ENCODE data around the gene IGF2BP2. TPM values are rescaled to one million over a fixed set of nuclear protein-coding genes. Genes with fewer than 3 reads are reported as not detected.

Gene IGF2BP2
- total and polyA plus RNA-seq, 2 of the 4 experiments (the other 2 are of a cell fraction), result 23.4 to 88.2 TPM

DNA sequence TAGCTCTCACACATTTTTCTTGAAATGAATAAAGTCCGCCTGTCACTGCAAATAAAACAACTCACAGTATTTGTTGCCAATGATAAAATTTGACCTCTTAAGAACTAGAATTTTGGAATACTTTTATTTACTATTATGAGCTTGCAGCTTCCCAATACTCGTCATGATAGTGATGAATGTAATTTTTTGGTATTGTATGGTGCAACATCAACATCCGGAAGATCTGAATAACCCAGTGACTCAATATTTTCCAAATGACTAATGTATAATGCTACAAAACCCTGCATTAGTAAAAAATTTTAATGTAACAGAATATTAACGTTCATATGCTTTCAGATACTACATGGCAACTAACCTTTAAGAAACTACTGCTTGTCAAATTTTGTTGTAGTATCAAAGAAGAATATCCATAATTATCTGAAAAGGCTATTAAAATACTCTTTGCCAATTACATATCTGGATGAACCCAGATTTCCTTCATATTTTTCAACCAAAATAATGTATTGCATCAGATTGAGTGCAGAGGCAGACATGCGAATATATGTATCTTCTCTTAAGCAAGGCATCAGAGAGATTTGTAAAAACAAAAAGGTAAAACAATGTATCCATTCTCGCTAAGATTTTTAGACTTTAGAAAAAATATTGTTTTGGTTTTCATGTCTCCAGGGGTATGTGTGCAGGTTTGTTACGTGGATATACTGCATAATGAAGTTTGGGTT lies 95.3 kb downstream of the IGF2BP2 start:
- H3K27ac ChIP-seq (ENCODE audit: insufficient read depth, low read length), result peak overlapping the region; percentile 48; the same call in 1 of the 2 replicates
- peak overlapping the region in 1 of 2 experiments; percentile 63; a peak in 2 of 4 replicates for H4K8ac ChIP-seq (ENCODE audit: low read depth in 2 of 2, low read length in 2 of 2)
- peaks cover 32% of the 10 kb centered on the region for H3K4me1 ChIP-seq (ENCODE audit: control insufficient read depth, insufficient read depth, low read length)
- no peak overlapping the region for H3K9ac ChIP-seq (ENCODE audit: low read depth, low read length)
- H4K91ac ChIP-seq (ENCODE audit: insufficient read depth, low read depth, low read length), result peak overlapping the region; percentile 1; the same call in 1 of the 2 replicates
- H3K4me2 ChIP-seq (ENCODE audit: low read depth, low read length), result peak overlapping the region; percentile 59; the same call in 1 of the 2 replicates
- no peak overlapping the region for H3K56ac ChIP-seq (ENCODE audit: extremely low read depth, insufficient read depth, low read length)
- H2BK20ac ChIP-seq (ENCODE audit: low read depth, low read length), result peak overlapping the region; percentile 2; the same call in 1 of the 2 replicates
- H2AK9ac ChIP-seq (replicated peaks; ENCODE audit: low read depth, low read length, poor library complexity), result no peak overlapping the region
- H3K36me3 ChIP-seq (ENCODE audit: control insufficient read depth, insufficient read depth, low read length), result no peaks in the 10 kb centered on the region
- H3K14ac ChIP-seq (replicated peaks; ENCODE audit: low read depth, low read length), result peak overlapping the region; percentile 8; the same call in 1 of the 2 replicates
- BruUV-seq (replicated peaks), result no TSS peak
- no peak overlapping the region for H2AK5ac ChIP-seq (ENCODE audit: low read depth, low read length)
- peak overlapping the region; percentile 77; the same call in 1 of the 2 replicates for H2BK120ac ChIP-seq (ENCODE audit: low read depth, low read length)
- no peak for TF ChIP-seq POLR2A (IDR thresholded peaks at IDR 0.05; ENCODE audit: low read depth, low read length)
- no peak for TF ChIP-seq NFE2L2 (IDR thresholded peaks at IDR 0.05; ENCODE audit: low read depth, low read length)
- TF ChIP-seq CEBPB (IDR thresholded peaks at IDR 0.05; ENCODE audit: low read depth, low read length), result peak; percentile 97
- TF ChIP-seq MXI1 (IDR thresholded peaks at IDR 0.05; ENCODE audit: borderline replicate concordance, low read depth, low read length), result no peak
- TF ChIP-seq, protein P1, sequence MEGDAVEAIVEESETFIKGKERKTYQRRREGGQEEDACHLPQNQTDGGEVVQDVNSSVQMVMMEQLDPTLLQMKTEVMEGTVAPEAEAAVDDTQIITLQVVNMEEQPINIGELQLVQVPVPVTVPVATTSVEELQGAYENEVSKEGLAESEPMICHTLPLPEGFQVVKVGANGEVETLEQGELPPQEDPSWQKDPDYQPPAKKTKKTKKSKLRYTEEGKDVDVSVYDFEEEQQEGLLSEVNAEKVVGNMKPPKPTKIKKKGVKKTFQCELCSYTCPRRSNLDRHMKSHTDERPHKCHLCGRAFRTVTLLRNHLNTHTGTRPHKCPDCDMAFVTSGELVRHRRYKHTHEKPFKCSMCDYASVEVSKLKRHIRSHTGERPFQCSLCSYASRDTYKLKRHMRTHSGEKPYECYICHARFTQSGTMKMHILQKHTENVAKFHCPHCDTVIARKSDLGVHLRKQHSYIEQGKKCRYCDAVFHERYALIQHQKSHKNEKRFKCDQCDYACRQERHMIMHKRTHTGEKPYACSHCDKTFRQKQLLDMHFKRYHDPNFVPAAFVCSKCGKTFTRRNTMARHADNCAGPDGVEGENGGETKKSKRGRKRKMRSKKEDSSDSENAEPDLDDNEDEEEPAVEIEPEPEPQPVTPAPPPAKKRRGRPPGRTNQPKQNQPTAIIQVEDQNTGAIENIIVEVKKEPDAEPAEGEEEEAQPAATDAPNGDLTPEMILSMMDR (conservative IDR thresholded peaks at IDR 0.05; ENCODE audit: low read depth, low read length), result no peak
- TF ChIP-seq MAZ (IDR thresholded peaks at IDR 0.05; ENCODE audit: borderline replicate concordance, low read depth, low read length), result no peak
- TF ChIP-seq RAD21 (IDR thresholded peaks at IDR 0.05; ENCODE audit: low read length), result no peak
- no peak for TF ChIP-seq CHD1 (IDR thresholded peaks at IDR 0.05; ENCODE audit: low read depth, low read length)
- TF ChIP-seq FOS (IDR thresholded peaks at IDR 0.05; ENCODE audit: low read depth, low read length), result peak; percentile 80
- TF ChIP-seq RCOR1 (IDR thresholded peaks at IDR 0.05; ENCODE audit: insufficient replicate concordance, low read length), result no peak
- peak overlapping the region; percentile 51; the same call in 1 of the 2 replicates for H3K23ac ChIP-seq (ENCODE audit: low read depth, low read length)
- H3K79me1 ChIP-seq (ENCODE audit: low read depth in 1 of 2, low read length in 2 of 2), result peaks cover 26 to 81% of the 10 kb centered on the region in 2 experiments
- ChIA-PET POLR2A (ENCODE audit: unreplicated experiment) (interaction anchor here (0.6 kb wide), 1 partner anchor 135 kb away, joined by 7 read pairs; no protein-coding TSS in a partner anchor), CTCF (interaction anchor here (1.1 to 1.4 kb wide), 2 partner anchors 52 to 69 kb away, joined by 4 to 5 read pairs; no protein-coding TSS in a partner anchor)
- DNase-seq (peak; percentile 88), ATAC-seq (ENCODE audit: low read depth) (no peak)
- H3K4ac ChIP-seq (ENCODE audit: low read depth, low read length), result peak overlapping the region; percentile 44; the same call in 1 of the 2 replicates
- no peak overlapping the region for H2BK15ac ChIP-seq (ENCODE audit: low read depth, low read length)
- in situ Hi-C loops (cut with MboI; ENCODE audit: low sequenced_read_pairs) (loop anchor here (10.0 kb wide), 1 partner anchor 195 kb away; no protein-coding TSS in a partner anchor), dilution Hi-C loops (cut with HindIII; ENCODE audit: low sequenced_read_pairs, unreplicated experiment) (no loop called here), intact Hi-C loops (cut with micrococcal nuclease) (loop anchor here (5.0 kb wide), 3 partner anchors 67 to 373 kb away; no protein-coding TSS in a partner anchor)
- peak overlapping the region; percentile 91 for H2BK5ac ChIP-seq (ENCODE audit: low read depth, low read length, poor library complexity, severe bottlenecking)
- H4K5ac ChIP-seq (ENCODE audit: low read depth, low read length), result no peak overlapping the region
- H3K27me3 ChIP-seq (ENCODE audit: control insufficient read depth, insufficient read depth, low read length), result no peaks in the 10 kb centered on the region
- peaks cover 62% of the 10 kb centered on the region for H4K20me1 ChIP-seq (ENCODE audit: insufficient read depth, low read length)
- peaks cover 23% of the 10 kb centered on the region for H3K9me1 ChIP-seq (ENCODE audit: insufficient read depth, low read length)
- H3K4me3 ChIP-seq (ENCODE audit: insufficient read depth, low read depth, low read length), result no peak overlapping the region
- H2AFZ ChIP-seq (replicated peaks; ENCODE audit: low read length, poor library complexity), result no peak overlapping the region
- H3K9me3 ChIP-seq (ENCODE audit: control insufficient read depth, insufficient read depth, low read length), result no peaks in the 10 kb centered on the region
- H3K18ac ChIP-seq (ENCODE audit: low read depth, low read length), result peak overlapping the region; percentile 79; the same call in 1 of the 2 replicates
- WGBS, 2 experiments (ENCODE audit: extremely low coverage in 2 of 2, insufficient read length in 1 of 2), result no CpG with 5 or more reads among the region's 7 CpGs
